ENCODE data around the gene PREX1.

Gene PREX1

GRCh38 chr20:48629960-48630315, 197.9 kb downstream of the PREX1 start:
- FAIRE-seq: no peak

GRCh38 chr20:48629069-48629959, 198.5 kb downstream of the PREX1 start:
- FAIRE-seq: no peak

GRCh38 chr20:48627737-48628128, 200.1 kb downstream of the PREX1 start:
- FAIRE-seq: no peak

- no peak for FAIRE-seq
Observed at GRCh38 chr20:48626938-48627736, 200.7 kb downstream of the PREX1 start.

GRCh38 chr20:48626226-48626937, 201.4 kb downstream of the PREX1 start:
- FAIRE-seq: no peak

GRCh38 chr20:48625136-48625900, 202.5 kb downstream of the PREX1 start:
- FAIRE-seq: no peak

GRCh38 chr20:48624315-48625020, 203.3 kb downstream of the PREX1 start:
- FAIRE-seq: no peak

GRCh38 chr20:48623906-48624265, 203.9 kb downstream of the PREX1 start:
- FAIRE-seq: no peak

GRCh38 chr20:48623176-48623905, 204.5 kb downstream of the PREX1 start:
- FAIRE-seq: no peak

- FAIRE-seq: no peak
Observed at GRCh38 chr20:48622421-48622820, 205.4 kb downstream of the PREX1 start.

GRCh38 chr20:48621376-48622078, 206.3 kb downstream of the PREX1 start:
- no peak for FAIRE-seq

GRCh38 chr20:48620507-48621375, 207.1 kb downstream of the PREX1 start:
- FAIRE-seq: no peak

GRCh38 chr20:48620154-48620506, 207.7 kb downstream of the PREX1 start:
- FAIRE-seq: no peak

- no peak for FAIRE-seq
Observed at GRCh38 chr20:48619126-48620101, 208.4 kb downstream of the PREX1 start.

- no peak for FAIRE-seq
Observed at GRCh38 chr20:48618631-48619030, 209.2 kb downstream of the PREX1 start.

- FAIRE-seq: no peak
Observed at GRCh38 chr20:48618052-48618451, 209.7 kb downstream of the PREX1 start.

- no peak for FAIRE-seq
Observed at GRCh38 chr20:48617481-48617880, 210.3 kb downstream of the PREX1 start.

- FAIRE-seq: no peak
Observed at GRCh38 chr20:48616481-48616880, 211.3 kb downstream of the PREX1 start.

All from TTC549 (cell line).